PFSK-1 (cell line): Measurements from ENCODE around the gene PLXDC2.

Experiments used
- FOXP2 ChIP-seq: optimal IDR thresholded peaks from 2 replicates; pipeline ENCODE3; 2011; ENCODE audit warnings: borderline replicate concordance, control low read depth, inconsistent platforms; ENCODE audit not compliant: insufficient read depth; ENCODE audit errors: extremely low read length, extremely low read depth
- POLR2AphosphoS5 ChIP-seq: IDR thresholded peaks from 2 replicates; pipeline ENCODE4 v1.6.1; 2012; ENCODE audit warnings: low read depth, mild to moderate bottlenecking, control low read depth, low read length, moderate library complexity
- SIN3A ChIP-seq: IDR thresholded peaks from 2 replicates; pipeline ENCODE4 v1.6.1; 2012; ENCODE audit warnings: mild to moderate bottlenecking, low read length, moderate library complexity, borderline replicate concordance; ENCODE audit not compliant: insufficient read depth
- TAF1 ChIP-seq: IDR thresholded peaks from 2 replicates; pipeline ENCODE4 v1.6.1; 2012; ENCODE audit warnings: low read length, control low read depth, borderline replicate concordance; ENCODE audit not compliant: insufficient read depth
- TF ChIP-seq, protein P1 (sequence below), 2 experiments: IDR thresholded peaks; 2 replicates each; pipeline versions ENCODE4 v1.6.1 to v1.8.0; 2011 to 2012; ENCODE audit warnings: low read depth in 2 of 2, low read length in 2 of 2, control low read depth in 1 of 2, inconsistent platforms in 1 of 2, mild to moderate bottlenecking in 1 of 2, moderate library complexity in 1 of 2; ENCODE audit not compliant: insufficient read depth in 1 of 2

Gene PLXDC2

DNA sequence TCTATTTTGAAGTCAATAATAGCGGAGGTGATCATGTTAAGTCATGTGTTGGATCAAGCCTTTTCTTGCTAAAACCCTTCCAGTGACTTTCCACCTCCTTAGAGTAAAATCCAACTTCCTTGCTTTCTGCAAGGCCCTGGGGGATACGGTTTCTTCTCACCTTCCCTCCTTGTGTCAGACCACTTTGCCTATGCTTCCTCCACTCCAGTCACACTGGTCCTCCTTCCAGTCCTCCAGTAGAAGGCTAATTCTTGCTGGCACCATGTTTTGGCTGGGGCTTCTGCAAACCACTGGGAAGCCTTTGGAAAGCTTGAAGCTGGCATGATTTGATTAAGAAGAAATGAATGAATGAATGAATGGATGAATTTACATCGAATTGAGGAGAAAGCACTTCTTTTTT lies 169.5 kb downstream of the PLXDC2 start:
- TF ChIP-seq FOXP2 (no peak), TAF1 (no peak), SIN3A (no peak), POLR2AphosphoS5 (no peak)
- TF ChIP-seq, protein P1, sequence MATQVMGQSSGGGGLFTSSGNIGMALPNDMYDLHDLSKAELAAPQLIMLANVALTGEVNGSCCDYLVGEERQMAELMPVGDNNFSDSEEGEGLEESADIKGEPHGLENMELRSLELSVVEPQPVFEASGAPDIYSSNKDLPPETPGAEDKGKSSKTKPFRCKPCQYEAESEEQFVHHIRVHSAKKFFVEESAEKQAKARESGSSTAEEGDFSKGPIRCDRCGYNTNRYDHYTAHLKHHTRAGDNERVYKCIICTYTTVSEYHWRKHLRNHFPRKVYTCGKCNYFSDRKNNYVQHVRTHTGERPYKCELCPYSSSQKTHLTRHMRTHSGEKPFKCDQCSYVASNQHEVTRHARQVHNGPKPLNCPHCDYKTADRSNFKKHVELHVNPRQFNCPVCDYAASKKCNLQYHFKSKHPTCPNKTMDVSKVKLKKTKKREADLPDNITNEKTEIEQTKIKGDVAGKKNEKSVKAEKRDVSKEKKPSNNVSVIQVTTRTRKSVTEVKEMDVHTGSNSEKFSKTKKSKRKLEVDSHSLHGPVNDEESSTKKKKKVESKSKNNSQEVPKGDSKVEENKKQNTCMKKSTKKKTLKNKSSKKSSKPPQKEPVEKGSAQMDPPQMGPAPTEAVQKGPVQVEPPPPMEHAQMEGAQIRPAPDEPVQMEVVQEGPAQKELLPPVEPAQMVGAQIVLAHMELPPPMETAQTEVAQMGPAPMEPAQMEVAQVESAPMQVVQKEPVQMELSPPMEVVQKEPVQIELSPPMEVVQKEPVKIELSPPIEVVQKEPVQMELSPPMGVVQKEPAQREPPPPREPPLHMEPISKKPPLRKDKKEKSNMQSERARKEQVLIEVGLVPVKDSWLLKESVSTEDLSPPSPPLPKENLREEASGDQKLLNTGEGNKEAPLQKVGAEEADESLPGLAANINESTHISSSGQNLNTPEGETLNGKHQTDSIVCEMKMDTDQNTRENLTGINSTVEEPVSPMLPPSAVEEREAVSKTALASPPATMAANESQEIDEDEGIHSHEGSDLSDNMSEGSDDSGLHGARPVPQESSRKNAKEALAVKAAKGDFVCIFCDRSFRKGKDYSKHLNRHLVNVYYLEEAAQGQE (IDR thresholded peaks at IDR 0.05; ENCODE audit: insufficient read depth in 1 of 2, low read depth in 2 of 2, low read length in 2 of 2): no peak

GRCh38 chr10:19986591-19986990 lies 170.4 kb downstream of the PLXDC2 start:
- TF ChIP-seq TAF1: no peak
- no peak for TF ChIP-seq POLR2AphosphoS5
- TF ChIP-seq, protein P1 (IDR thresholded peaks at IDR 0.05; ENCODE audit: insufficient read depth in 1 of 2, low read depth in 2 of 2, low read length in 2 of 2): no peak
- no peak for TF ChIP-seq SIN3A
- TF ChIP-seq FOXP2: no peak

DNA sequence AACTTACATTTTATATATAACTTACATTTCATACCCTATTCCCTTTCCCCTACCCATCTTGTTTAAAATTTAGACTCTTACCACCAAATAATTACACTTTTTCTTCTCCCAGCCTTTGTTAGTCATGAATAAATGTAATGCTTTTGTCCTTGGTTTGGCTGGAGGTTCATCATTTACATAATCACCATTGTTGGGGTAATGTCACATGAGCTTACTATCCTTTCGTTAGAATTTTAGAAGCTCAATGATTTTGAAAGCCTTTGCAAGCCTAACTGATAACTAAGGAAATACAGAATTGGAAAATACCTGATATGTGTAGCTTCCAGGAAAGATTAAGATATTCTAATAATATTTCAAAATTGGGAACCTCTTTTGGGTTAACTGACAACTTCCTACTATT lies 171.7 kb downstream of the PLXDC2 start:
- TF ChIP-seq SIN3A (no peak), POLR2AphosphoS5 (no peak), TAF1 (no peak), FOXP2 (no peak)
- TF ChIP-seq, protein P1 (IDR thresholded peaks at IDR 0.05; ENCODE audit: insufficient read depth in 1 of 2, low read depth in 2 of 2, low read length in 2 of 2): no peak

DNA sequence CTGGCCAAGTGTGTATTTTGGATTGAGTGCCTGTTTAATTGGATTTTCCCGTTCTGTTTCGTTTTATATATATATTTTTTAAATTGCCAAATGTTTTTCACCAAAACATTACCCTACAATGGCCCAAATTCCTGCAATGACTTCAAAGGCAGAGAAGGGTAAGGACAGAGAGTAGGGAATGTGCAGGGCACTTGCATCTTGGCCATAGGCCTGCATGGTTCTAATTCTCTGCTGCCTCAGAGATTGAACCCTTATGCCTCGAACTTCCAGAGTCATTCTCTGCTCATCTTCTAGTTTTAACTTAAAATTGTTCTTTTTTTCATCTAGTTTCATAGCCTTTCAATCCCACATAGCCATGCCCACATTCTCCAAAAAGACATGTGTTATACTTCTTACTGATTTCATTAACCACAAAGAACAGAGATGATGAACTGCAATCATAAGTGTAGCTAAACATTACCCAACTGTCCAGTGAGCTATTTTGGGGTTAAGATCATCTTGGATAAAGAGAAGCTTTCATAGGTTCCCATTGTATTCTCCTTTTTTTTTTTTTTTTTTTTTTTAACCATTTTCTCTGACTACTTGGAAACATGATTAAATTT lies 177.6 kb downstream of the PLXDC2 start:
- no peak for TF ChIP-seq TAF1

DNA sequence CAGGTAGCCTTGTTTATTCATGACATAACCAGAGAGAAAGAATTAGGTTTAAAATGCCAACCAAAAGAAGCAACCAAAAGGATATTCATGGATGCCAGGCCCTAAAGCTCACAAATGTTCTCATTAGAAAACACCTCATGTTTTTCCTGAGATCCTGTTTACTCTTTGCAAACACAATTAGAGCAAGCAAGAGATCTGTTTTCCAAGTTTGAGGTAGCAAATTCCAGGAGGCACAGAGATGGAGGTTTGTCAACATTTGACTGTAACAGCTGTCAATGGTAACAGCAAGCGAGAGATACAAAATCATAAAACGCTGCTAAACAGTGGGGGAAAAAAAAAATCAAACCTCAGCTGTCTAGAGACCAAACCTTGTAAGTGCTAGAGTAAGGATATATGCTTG lies 182.2 kb downstream of the PLXDC2 start:
- TF ChIP-seq SIN3A (no peak), FOXP2 (no peak), TAF1 (no peak), POLR2AphosphoS5 (no peak)
- TF ChIP-seq, protein P1 (IDR thresholded peaks at IDR 0.05; ENCODE audit: insufficient read depth in 1 of 2, low read depth in 2 of 2, low read length in 2 of 2): no peak
